GM23338 (cell line): ENCODE results near the gene NUDT2. TPM values are rescaled to one million over a fixed set of nuclear protein-coding genes. Genes with fewer than 3 reads are reported as not detected.

Experiments used
- ATAC-seq: fragments of 200-7000 bp; cut with Tn5 transposase; 3 replicates; pipeline ENCODE4 v1.9.1; 2020
- DNase-seq: peaks from one replicate; pipeline ENCODE4 v3.0.0-alpha.2; 2015; ENCODE audit warnings: low spot score
- H2AFZ ChIP-seq: fragments of 200-600 bp; sonication (generic); 2 replicates; pipeline ENCODE4 v1.8.0; 2016; ENCODE audit warnings: antibody characterized with exemption, mild to moderate bottlenecking, moderate library complexity
- H3F3A ChIP-seq: fragments of 200-600 bp; sonication (generic); replicated peaks from 2 replicates; pipeline ENCODE4 v1.8.0; 2017; ENCODE audit warnings: antibody characterized with exemption, mixed run types, low read depth
- H3K27ac ChIP-seq: fragments of 200-600 bp; sonication (generic); 2 replicates; pipeline ENCODE4 v1.6.1; 2016; ENCODE audit warnings: low read depth
- H3K27me3 ChIP-seq: fragments of 200-600 bp; sonication (generic); 2 replicates; pipeline ENCODE4 v1.8.0; 2016; ENCODE audit warnings: mild to moderate bottlenecking, mixed run types, moderate library complexity; ENCODE audit not compliant: insufficient read depth
- H3K36me3 ChIP-seq: fragments of 200-600 bp; sonication (generic); 2 replicates; pipeline ENCODE4 v1.8.0; 2016; ENCODE audit warnings: mild to moderate bottlenecking; ENCODE audit not compliant: insufficient read depth
- H3K4me1 ChIP-seq: fragments of 200-600 bp; sonication (generic); 2 replicates; pipeline ENCODE4 v1.8.0; 2016; ENCODE audit warnings: mild to moderate bottlenecking, moderate library complexity; ENCODE audit not compliant: insufficient read depth
- H3K4me2 ChIP-seq: fragments of 200-600 bp; sonication (generic); 2 replicates; pipeline ENCODE4 v1.7.1; 2017; ENCODE audit warnings: mixed run types
- H3K4me3 ChIP-seq: fragments of 200-600 bp; sonication (generic); 2 replicates; pipeline ENCODE4 v1.6.1; 2016; ENCODE audit warnings: mixed run types
- H3K79me2 ChIP-seq: fragments of 200-600 bp; sonication (generic); replicated peaks from 2 replicates; pipeline ENCODE4 v1.8.0; 2017; ENCODE audit warnings: mild to moderate bottlenecking; ENCODE audit not compliant: insufficient read depth
- H3K9me2 ChIP-seq: fragments of 200-600 bp; sonication (generic); 2 replicates; pipeline ENCODE4 v1.8.0; 2017; ENCODE audit not compliant: insufficient read depth
- H4K20me1 ChIP-seq: fragments of 200-600 bp; sonication (generic); replicated peaks from 2 replicates; pipeline ENCODE4 v1.8.0; 2017; ENCODE audit warnings: mild to moderate bottlenecking; ENCODE audit not compliant: insufficient read depth
- H3K27ac Mint-ChIP-seq: 2 replicates; pipeline ENCODE4 v1.8.0; 2020; ENCODE audit warnings: inconsistent platforms, mild to moderate bottlenecking, moderate library complexity, mixed read lengths
- H3K27me3 Mint-ChIP-seq: 3 replicates; pipeline ENCODE4 v1.8.0; 2022; ENCODE audit warnings: low read depth, mild to moderate bottlenecking, moderate library complexity, mixed read lengths, inconsistent platforms; ENCODE audit not compliant: insufficient read depth, poor library complexity
- H3K36me3 Mint-ChIP-seq: 3 replicates; pipeline ENCODE4 v1.8.0; 2021; ENCODE audit warnings: low read depth, mild to moderate bottlenecking, inconsistent platforms, moderate library complexity, mixed read lengths
- H3K4me1 Mint-ChIP-seq: 3 replicates; pipeline ENCODE4 v1.8.0; 2020; ENCODE audit warnings: mild to moderate bottlenecking, inconsistent platforms, mixed read lengths
- H3K4me3 Mint-ChIP-seq: 3 replicates; pipeline ENCODE4 v1.8.0; 2021; ENCODE audit warnings: moderate library complexity, mild to moderate bottlenecking, inconsistent platforms, mixed read lengths
- H3K9me3 Mint-ChIP-seq: 3 replicates; pipeline ENCODE4 v1.8.0; 2020; ENCODE audit warnings: moderate library complexity, mild to moderate bottlenecking, inconsistent platforms, mixed read lengths
- CREB1 ChIP-seq: fragments of 250-450 bp; sonication (Bioruptor Pico); IDR thresholded peaks from 2 replicates; pipeline ENCODE4 v1.5.0; 2020; ENCODE audit warnings: low read depth, mild to moderate bottlenecking, moderate library complexity
- CTCF ChIP-seq, 2 experiments: fragments of 200-600 bp in 1 of 2; sonication (generic) in 1 of 2; conservative IDR thresholded peaks; 2 replicates each; pipeline versions ENCODE4 v1.5.1 to v1.6.1; 2016 to 2017; ENCODE audit warnings: antibody characterized with exemption in 2 of 2, low read depth in 2 of 2, mild to moderate bottlenecking in 2 of 2, moderate library complexity in 1 of 2
- EZH2phosphoT487 ChIP-seq: fragments of 200-600 bp; sonication (generic); IDR thresholded peaks from one replicate; pipeline ENCODE4 v1.8.1; 2018; ENCODE audit warnings: antibody characterized with exemption; ENCODE audit not compliant: unreplicated experiment
- NANOG ChIP-seq: IDR thresholded peaks from 2 replicates; pipeline ENCODE4 v1.6.1; 2016; ENCODE audit warnings: antibody characterized with exemption, borderline replicate concordance
- POLR2AphosphoS5 ChIP-seq: IDR thresholded peaks from 2 replicates; pipeline ENCODE4 v1.6.1; 2016; ENCODE audit warnings: antibody characterized with exemption, low read depth
- REST ChIP-seq: IDR thresholded peaks from one replicate; pipeline ENCODE4 v1.6.1; 2018; ENCODE audit warnings: antibody characterized with exemption; ENCODE audit not compliant: unreplicated experiment
- STAT1 ChIP-seq: IDR thresholded peaks from one replicate; pipeline ENCODE4 v1.6.1; 2016; ENCODE audit warnings: antibody characterized with exemption; ENCODE audit not compliant: unreplicated experiment
- ZNF114 ChIP-seq: fragments of 250-450 bp; sonication (Bioruptor Pico); IDR thresholded peaks from 2 replicates; pipeline ENCODE4 v1.5.0; 2020; ENCODE audit warnings: mild to moderate bottlenecking, moderate library complexity
- ZNF331 ChIP-seq: fragments of 250-450 bp; sonication (Bioruptor Pico); IDR thresholded peaks from 2 replicates; pipeline ENCODE4 v1.5.0; 2020; ENCODE audit warnings: low read depth, mild to moderate bottlenecking, moderate library complexity
- ZNF462 ChIP-seq: fragments of 250-450 bp; sonication (Bioruptor Pico); IDR thresholded peaks from 2 replicates; pipeline ENCODE4 v1.5.0; 2020; ENCODE audit warnings: mild to moderate bottlenecking, moderate library complexity
- polyA plus RNA-seq: library from polyadenylated mRNA; unstranded; fragments of >200 nt; fragmentation: Nextera tagmentation; extraction: Ambion mirVana; gene quantifications from 2 replicates; pipeline ENCODE4 v1.2.1, GENCODE V29; 2016
- total RNA-seq: library from RNA; depleted of rRNA; stranded (reverse); fragments of >200 nt; shearing (Covaris generic); gene quantifications from 2 replicates; pipeline ENCODE4 v1.2.3, GENCODE V29; 2014

Gene NUDT2
- total and polyA plus RNA-seq, 2 experiments from 2014 or later, result 9.5 to 16.4 TPM

- TF ChIP-seq REST (no peak), STAT1 (no peak), ZNF114 (CRISPR knock-in tag) (no peak), CREB1 (CRISPR knock-in tag) (no peak)
Measured at GRCh38 chr9:34282096-34282495, 47.3 kb upstream of the NUDT2 start (continued).

- Histone ChIP-seq H3K79me2 (no peaks in the 10 kb centered on the region), H3F3A (no peaks in the 10 kb centered on the region), H3K27me3 (no peaks in the 10 kb centered on the region), H3K9me2 (no peaks in the 10 kb centered on the region), H3K4me1 (no peaks in the 10 kb centered on the region), H3K4me3 (no peak overlapping the region), H4K20me1 (no peaks in the 10 kb centered on the region), H3K27ac (no peak overlapping the region), H2AFZ (no peak overlapping the region), H3K36me3 (no peaks in the 10 kb centered on the region), H3K4me2 (no peak overlapping the region)
- H3K4me3 Mint-ChIP-seq, result no peak overlapping the region
- no peak overlapping the region for H3K27ac Mint-ChIP-seq
- H3K27me3 Mint-ChIP-seq, result no peaks in the 10 kb centered on the region
- H3K9me3 Mint-ChIP-seq, result no peaks in the 10 kb centered on the region
- ATAC-seq, result no peak
- no peaks in the 10 kb centered on the region for H3K4me1 Mint-ChIP-seq
- no peak for DNase-seq
- peaks cover 5% of the 10 kb centered on the region; the same call in 2 of the 3 replicates for H3K36me3 Mint-ChIP-seq
- TF ChIP-seq ZNF114 (CRISPR knock-in tag) (no peak), NANOG (no peak), POLR2AphosphoS5 (no peak), CREB1 (CRISPR knock-in tag) (no peak), CTCF (conservative IDR thresholded peaks at IDR 0.05; ENCODE audit: low read depth in 2 of 2) (no peak), REST (no peak), ZNF462 (CRISPR knock-in tag) (no peak), EZH2phosphoT487 (no peak), ZNF331 (CRISPR knock-in tag) (no peak)
Measured at GRCh38 chr9:34289159-34289558, 40.2 kb upstream of the NUDT2 start.
